CD4-positive, alpha-beta T cell (primary cell): Measurements from ENCODE around the gene F2RL2. TPM values are rescaled to one million over a fixed set of nuclear protein-coding genes. Genes with fewer than 3 reads are reported as not detected.

ENCODE experiments used
- ATAC-seq: fragments of 200-7000 bp; cut with Tn5 transposase; one replicate; pipeline ENCODE4 v1.10.0; 2022; ENCODE audit warnings: mild to moderate bottlenecking; ENCODE audit not compliant: poor library complexity
- CTCF ChIA-PET: fragments of 350-600 bp; sonication (Branson Sonifier 250); formaldehyde crosslinking; loops from one replicate; lab custom pipeline; 2021; ENCODE audit warnings: antibody characterized with exemption, inconsistent platforms; lab: Charles Lee
- POLR2A ChIA-PET: fragments of 350-600 bp; sonication (Branson Sonifier 250); formaldehyde crosslinking; loops from one replicate; lab custom pipeline; 2021; ENCODE audit warnings: antibody characterized with exemption, inconsistent platforms; lab: Charles Lee
- DNase-seq, 14 experiments: peaks; one replicate each; pipeline ENCODE4 v3.0.0-alpha.2; 2013 to 2020; ENCODE audit warnings: mixed read lengths in 2 of 14
- H3K27ac ChIP-seq, 2 donors: one replicate each; pipeline versions ENCODE4 v1.5.1 to v1.7.0; 2013; ENCODE audit warnings: low read length in 2 of 2, low read depth in 1 of 2, mild to moderate bottlenecking in 1 of 2
- H3K27me3 ChIP-seq, 2 experiments: 1 replicate in 1 of 2; 2 replicates in 1 of 2; pipeline versions ENCODE4 v1.6.1 to v1.7.0; 2013; ENCODE audit warnings: low read length in 2 of 2, control low read depth in 1 of 2, mild to moderate bottlenecking in 1 of 2, moderate library complexity in 1 of 2; ENCODE audit not compliant: insufficient read depth in 2 of 2, control insufficient read depth in 1 of 2
- H3K36me3 ChIP-seq: one replicate; pipeline ENCODE4 v1.6.1; 2013; ENCODE audit warnings: low read length, control low read depth; ENCODE audit not compliant: insufficient read depth
- H3K4me1 ChIP-seq: one replicate; pipeline ENCODE4 v1.6.1; 2013; ENCODE audit warnings: low read length, control low read depth; ENCODE audit not compliant: insufficient read depth
- H3K4me3 ChIP-seq: one replicate; pipeline ENCODE4 v1.5.1; 2013; ENCODE audit warnings: mild to moderate bottlenecking, low read length, moderate library complexity
- H3K9me3 ChIP-seq, 2 experiments: 1 replicate in 1 of 2; 2 replicates in 1 of 2; pipeline versions ENCODE4 v1.6.1 to v1.7.0; 2013; ENCODE audit warnings: low read length in 2 of 2, mild to moderate bottlenecking in 2 of 2, control low read depth in 1 of 2, moderate library complexity in 1 of 2; ENCODE audit not compliant: control insufficient read depth in 1 of 2, insufficient read depth in 1 of 2
- H3K27ac Mint-ChIP-seq: one replicate; pipeline ENCODE4 v1.8.0; 2020; ENCODE audit warnings: mixed read lengths
- H3K27me3 Mint-ChIP-seq: one replicate; pipeline ENCODE4 v1.8.0; 2021; ENCODE audit warnings: mixed read lengths
- H3K36me3 Mint-ChIP-seq: one replicate; pipeline ENCODE4 v1.8.0; 2021; ENCODE audit warnings: low read depth, mixed read lengths
- H3K4me1 Mint-ChIP-seq: one replicate; pipeline ENCODE4 v1.8.0; 2021; ENCODE audit warnings: low read depth, mixed read lengths
- H3K4me3 Mint-ChIP-seq: one replicate; pipeline ENCODE4 v1.8.0; 2020; ENCODE audit warnings: mild to moderate bottlenecking, mixed read lengths
- H3K9me3 Mint-ChIP-seq: one replicate; pipeline ENCODE4 v1.8.0; 2020; ENCODE audit warnings: mixed read lengths
- intact Hi-C, 2 experiments: fragments of 100-400 bp; cut with DNase I in 1 of 2; cut with micrococcal nuclease in 1 of 2; formaldehyde crosslinking; loops; one replicate each; pipeline versions ENCODE4 v1.15.1 to v1.9.0; 2023 to 2025; cut with DNase I, micrococcal nuclease
- total RNA-seq, 174 experiments: library from RNA in 2 of 174; stranded (reverse) in 2 of 174; gene quantifications; one replicate each; pipeline ENCODE4 v1.2.3 and lab custom pipeline; 2021 to 2026
- TF ChIP-seq, protein P1 (sequence below): fragments of 200-600 bp; IDR thresholded peaks from one replicate; pipeline ENCODE4 v1.8.0; 2022; ENCODE audit warnings: antibody characterized with exemption, mild to moderate bottlenecking

Gene F2RL2
- total RNA-seq, 2 experiments from 2014 or later = not detected

DNA sequence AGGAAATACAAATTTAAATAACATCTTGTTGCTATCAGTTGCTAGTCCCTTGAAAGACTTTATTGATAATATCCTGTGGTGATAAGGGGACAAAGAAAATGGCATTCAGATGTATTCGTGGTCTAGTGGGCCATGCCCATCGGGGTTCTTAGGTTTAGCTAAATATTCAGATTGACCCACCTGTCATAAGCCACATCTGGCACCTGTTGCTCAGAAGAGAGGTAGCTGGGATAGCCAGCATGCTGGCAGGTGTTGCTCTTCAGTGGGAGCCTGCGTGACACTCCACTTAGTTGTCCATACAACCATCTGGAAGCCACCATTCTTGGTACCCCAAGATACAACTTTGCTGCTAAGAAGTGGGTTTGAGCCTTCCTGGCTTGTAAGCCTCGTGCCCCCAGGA is 36.7 kb downstream of the F2RL2 start:
- no peak for DNase-seq
- Mint-ChIP-seq H3K4me3 (no peak overlapping the region), H3K27me3 (no peaks in the 10 kb centered on the region), H3K4me1 (peaks cover 20% of the 10 kb centered on the region), H3K9me3 (no peaks in the 10 kb centered on the region), H3K27ac (no peak overlapping the region), H3K36me3 (peaks cover 53% of the 10 kb centered on the region)
- TF ChIP-seq, protein P1, sequence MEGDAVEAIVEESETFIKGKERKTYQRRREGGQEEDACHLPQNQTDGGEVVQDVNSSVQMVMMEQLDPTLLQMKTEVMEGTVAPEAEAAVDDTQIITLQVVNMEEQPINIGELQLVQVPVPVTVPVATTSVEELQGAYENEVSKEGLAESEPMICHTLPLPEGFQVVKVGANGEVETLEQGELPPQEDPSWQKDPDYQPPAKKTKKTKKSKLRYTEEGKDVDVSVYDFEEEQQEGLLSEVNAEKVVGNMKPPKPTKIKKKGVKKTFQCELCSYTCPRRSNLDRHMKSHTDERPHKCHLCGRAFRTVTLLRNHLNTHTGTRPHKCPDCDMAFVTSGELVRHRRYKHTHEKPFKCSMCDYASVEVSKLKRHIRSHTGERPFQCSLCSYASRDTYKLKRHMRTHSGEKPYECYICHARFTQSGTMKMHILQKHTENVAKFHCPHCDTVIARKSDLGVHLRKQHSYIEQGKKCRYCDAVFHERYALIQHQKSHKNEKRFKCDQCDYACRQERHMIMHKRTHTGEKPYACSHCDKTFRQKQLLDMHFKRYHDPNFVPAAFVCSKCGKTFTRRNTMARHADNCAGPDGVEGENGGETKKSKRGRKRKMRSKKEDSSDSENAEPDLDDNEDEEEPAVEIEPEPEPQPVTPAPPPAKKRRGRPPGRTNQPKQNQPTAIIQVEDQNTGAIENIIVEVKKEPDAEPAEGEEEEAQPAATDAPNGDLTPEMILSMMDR = no peak
- Histone ChIP-seq H3K4me1 (peaks cover 3% of the 10 kb centered on the region), H3K27ac (no peak overlapping the region), H3K9me3 (no peaks in the 10 kb centered on the region), H3K27me3 (no peaks in the 10 kb centered on the region), H3K36me3 (peaks cover 25% of the 10 kb centered on the region), H3K4me3 (no peak overlapping the region)
- intact Hi-C loops = no loop called here
- CTCF ChIA-PET = interaction anchor here (2.1 kb wide), 1 partner anchor 12 kb away, joined by 7 read pairs; no protein-coding TSS in a partner anchor
- POLR2A ChIA-PET = no interaction called here
- ATAC-seq = no peak

DNA sequence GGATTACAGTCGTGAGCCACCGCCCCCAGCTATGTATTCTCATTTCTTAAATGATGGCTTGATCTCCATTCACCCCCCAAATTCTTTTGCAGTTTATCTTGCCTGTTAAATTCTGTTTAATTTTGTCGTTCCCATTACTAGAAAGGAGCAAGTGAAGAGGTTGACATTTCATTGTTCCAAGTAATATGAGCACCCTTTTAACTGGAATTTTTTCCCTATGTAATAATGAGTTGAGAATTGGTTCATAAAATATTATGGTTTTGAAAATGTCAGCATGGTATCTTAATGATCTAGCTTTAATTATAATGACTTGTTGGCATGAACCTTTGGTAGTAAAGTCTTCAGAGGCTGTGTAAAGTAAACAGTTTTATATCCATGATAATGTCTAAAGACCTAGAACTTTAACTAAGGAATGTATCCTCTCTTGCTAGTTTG is 37.4 kb downstream of the F2RL2 start:
- Mint-ChIP-seq H3K27ac (no peak overlapping the region), H3K4me3 (no peak overlapping the region), H3K36me3 (peaks cover 52% of the 10 kb centered on the region), H3K27me3 (no peaks in the 10 kb centered on the region), H3K9me3 (no peaks in the 10 kb centered on the region), H3K4me1 (peaks cover 22% of the 10 kb centered on the region)
- Histone ChIP-seq H3K4me3 (no peak overlapping the region), H3K27me3 (no peaks in the 10 kb centered on the region), H3K27ac (no peak overlapping the region), H3K4me1 (peaks cover 3% of the 10 kb centered on the region), H3K36me3 (peaks cover 18% of the 10 kb centered on the region), H3K9me3 (no peaks in the 10 kb centered on the region)
- DNase-seq (no peak), ATAC-seq (no peak)
- intact Hi-C loops = no loop called here
- CTCF ChIA-PET = no interaction called here
- TF ChIP-seq, protein P1 = no peak
- POLR2A ChIA-PET = no interaction called here

DNA sequence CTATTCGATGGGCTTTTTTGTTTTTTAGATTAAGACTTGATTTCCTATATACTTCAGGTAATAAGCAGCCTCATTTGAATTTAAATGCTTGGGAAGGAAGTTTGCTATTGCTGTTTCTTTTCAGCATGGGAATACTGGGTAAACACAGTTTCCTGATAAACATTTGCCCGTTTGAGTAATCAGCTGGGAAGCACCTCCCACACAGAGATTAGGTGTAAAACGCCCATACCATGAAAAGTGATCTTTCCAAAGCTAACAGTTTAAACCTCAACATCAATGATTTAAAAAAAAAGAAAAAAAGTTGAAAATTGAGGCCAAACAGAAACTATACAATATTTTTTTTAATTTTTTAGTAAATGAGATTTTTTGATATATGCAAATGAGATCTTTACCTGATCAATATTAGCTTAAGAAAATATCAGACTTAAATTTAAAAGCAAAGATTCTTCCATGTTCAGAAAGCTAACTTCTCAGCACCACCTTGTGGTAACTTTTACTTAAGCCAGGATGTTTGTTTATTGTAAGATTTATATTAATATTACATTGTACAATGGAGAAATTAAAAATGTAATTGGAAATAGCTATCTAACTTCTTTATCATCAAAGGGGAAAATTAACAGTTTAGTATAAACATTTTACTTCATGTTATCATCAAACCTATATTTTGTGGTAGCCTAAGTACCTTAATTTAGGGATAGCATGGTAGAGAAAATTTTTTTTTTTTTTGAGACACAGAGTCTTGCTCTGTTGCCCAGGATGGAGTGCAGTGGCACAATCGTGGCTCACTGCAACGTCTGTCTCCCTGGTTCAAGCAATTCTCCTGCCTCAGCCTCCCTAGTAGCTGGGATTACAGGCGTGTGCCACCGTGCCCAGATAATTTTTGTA is 39.8 kb downstream of the F2RL2 start:
- intact Hi-C loops = loop anchor here (1.0 to 5.0 kb wide), 6 partner anchors 37 to 509 kb away; partner anchors contain the start of gene IQGAP2 (in 1 of the 2)
- ATAC-seq (no peak), DNase-seq (peak in 3 of 14 experiments; percentile 53 to 59 (median 54))
- CTCF ChIA-PET = interaction anchor here (0.6 to 2.0 kb wide), 19 partner anchors 9 to 311 kb away, joined by 3 to 11 read pairs (median 3); partner anchors contain the start of gene IQGAP2
- TF ChIP-seq, protein P1 = peak; percentile 71
- peak overlapping the region; percentile 15 for H3K27ac Mint-ChIP-seq
- Histone ChIP-seq H3K36me3 (peaks cover 6% of the 10 kb centered on the region), H3K4me3 (no peak overlapping the region), H3K27ac (no peak overlapping the region), H3K27me3 (no peaks in the 10 kb centered on the region), H3K4me1 (peaks cover 3% of the 10 kb centered on the region), H3K9me3 (no peaks in the 10 kb centered on the region)
- peaks cover 43% of the 10 kb centered on the region for H3K36me3 Mint-ChIP-seq
- POLR2A ChIA-PET = interaction anchor here (0.9 to 3.6 kb wide), 6 partner anchors 36 to 257 kb away, joined by 5 to 26 read pairs (median 8); partner anchors contain the start of gene IQGAP2
- no peaks in the 10 kb centered on the region for H3K27me3 Mint-ChIP-seq
- H3K4me3 Mint-ChIP-seq = no peak overlapping the region
- H3K4me1 Mint-ChIP-seq = peaks cover 22% of the 10 kb centered on the region
- no peaks in the 10 kb centered on the region for H3K9me3 Mint-ChIP-seq
